GM18502 (cell line): ENCODE measurements around the gene CEBPA.
A peak's percentile ranks its signal among the peaks of the same experiment; 100 is the strongest.
"Not testable (repeated sequence)": the region's sequence is repeated elsewhere in the genome, so short reads cannot be mapped to it uniquely, and the experiment has no call there.

Experiments used
- ATAC-seq: cut with Tn5 transposase; IDR thresholded peaks from one replicate; pipeline ENCODE4 v1.9.1; 2021; ENCODE audit warnings: mild to moderate bottlenecking; ENCODE audit not compliant: unreplicated experiment, poor library complexity

CEBPA gene

GRCh38 chr19:33302974-33303790, 848 bp upstream of the CEBPA start:
- ATAC-seq = peak; percentile 24

DNA sequence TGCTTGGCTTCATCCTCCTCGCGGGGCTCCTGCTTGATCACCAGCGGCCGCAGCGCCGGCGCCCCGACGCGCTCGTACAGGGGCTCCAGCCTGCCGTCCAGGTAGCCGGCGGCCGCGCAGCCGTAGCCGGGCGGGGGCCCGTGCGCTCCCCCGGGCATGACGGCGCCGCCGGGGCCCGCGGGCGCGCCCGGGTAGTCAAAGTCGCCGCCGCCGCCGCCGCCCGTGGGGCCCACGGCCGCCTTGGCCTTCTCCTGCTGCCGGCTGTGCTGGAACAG, 497 bp downstream of the CEBPA start:
- ATAC-seq = no peak

GRCh38 chr19:33301144-33301899, 1.0 kb downstream of the CEBPA start:
- ATAC-seq = no peak

- ATAC-seq = no peak
Observed at GRCh38 chr19:33300894-33301143, 1.5 kb downstream of the CEBPA start.

GRCh38 chr19:33300009-33300893, 2.1 kb downstream of the CEBPA start:
- no peak for ATAC-seq

DNA sequence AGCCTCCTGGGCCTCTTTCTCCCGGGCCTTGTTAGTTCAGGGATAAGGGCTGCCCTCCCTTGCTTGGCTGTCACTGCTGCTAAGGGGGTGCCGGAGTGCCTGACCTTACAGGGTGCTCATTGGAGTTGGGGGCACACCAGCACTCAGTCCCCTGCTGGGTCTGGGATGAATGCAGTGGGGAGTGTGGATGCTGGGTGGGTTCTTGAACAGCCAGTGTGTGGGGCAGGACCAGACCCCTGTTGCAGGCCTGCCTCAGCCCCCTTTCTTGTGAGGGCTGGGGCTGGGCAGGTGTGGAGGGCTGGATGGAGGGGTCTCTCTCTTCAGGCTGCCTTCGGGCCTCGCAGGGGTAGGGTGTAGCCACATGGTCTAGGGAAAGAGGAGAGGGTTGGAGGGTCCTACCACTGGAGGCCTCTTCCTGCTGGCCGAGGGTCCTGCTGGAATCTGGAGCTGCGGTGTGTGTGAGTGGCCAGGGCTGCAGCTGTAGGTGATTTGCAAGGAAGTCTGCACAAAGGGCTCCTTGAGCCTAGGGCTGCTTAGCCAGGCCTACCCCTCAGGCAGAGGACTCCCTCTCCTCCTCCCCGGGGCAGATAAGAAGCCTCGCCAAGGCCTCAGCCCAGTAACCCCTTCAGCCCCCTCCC, 3.2 kb downstream of the CEBPA start:
- ATAC-seq = no peak

- no peak for ATAC-seq
Observed at GRCh38 chr19:33298146-33298911, 4.0 kb downstream of the CEBPA start.

DNA sequence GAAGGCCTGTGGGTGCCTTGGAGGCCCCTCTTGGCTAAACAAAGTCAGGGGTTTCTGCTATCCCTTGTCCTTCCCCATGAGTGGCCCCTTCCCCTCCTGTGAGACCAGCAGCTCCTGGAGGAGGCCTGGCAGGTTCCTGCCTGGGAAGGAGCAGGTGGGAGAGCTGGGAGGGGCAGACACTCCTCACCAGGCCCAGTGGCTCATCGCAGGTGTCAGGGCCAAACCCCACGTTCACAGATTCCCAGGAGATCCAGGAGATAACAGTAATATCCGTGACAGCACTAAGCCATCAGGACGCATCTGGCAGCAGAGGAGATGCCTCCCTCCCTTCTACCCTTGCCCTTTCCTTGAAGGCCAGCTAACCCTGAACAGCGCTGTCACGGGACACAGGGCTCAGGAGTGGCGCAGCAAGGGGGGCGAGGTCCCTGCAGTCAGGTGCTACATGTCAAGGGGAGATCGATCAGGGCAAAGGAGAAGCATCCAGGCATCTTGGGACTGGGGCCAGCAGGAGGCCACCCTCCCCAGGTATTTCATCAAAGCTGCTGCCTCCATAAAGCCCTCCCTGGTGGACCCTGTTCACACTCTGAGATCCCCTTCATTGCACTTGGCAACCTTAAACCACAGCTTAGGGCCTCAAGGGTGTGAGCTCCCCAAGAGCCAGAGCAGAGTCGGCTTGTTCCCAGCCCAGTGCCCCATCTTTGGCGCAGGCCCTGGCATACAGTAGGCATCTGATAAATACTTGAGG, 4.8 kb downstream of the CEBPA start:
- no peak for ATAC-seq

DNA sequence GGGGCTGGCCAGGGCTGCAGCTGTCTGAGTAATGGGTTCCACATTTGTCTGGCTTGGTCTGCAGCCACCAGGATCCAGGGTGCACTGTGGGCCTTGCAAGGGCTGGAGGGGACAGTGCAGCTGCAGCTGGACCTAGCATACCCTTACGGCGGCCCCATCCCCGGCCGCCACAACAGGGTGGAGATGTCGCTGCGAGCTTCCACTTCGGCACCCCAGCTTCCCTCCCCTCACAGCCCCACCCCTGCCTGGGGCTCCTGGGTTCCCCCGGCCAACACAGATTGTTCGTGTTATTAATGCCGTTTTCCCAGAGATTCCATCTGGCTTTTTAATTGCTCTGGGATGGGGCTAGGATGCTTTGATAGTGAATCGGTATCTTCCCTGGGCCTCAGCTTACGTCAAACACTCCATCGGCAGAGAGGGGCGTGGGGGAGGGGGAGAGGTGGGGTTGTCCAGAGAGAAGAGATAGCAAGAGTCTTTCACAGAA, 5.8 kb downstream of the CEBPA start:
- ATAC-seq = no peak

GRCh38 chr19:33295621-33296487, 6.5 kb downstream of the CEBPA start:
- ATAC-seq = no peak

- ATAC-seq = not testable (repeated sequence)
Observed at GRCh38 chr19:33295046-33295445, 7.3 kb downstream of the CEBPA start.

GRCh38 chr19:33294058-33294798, 8.1 kb downstream of the CEBPA start:
- ATAC-seq = no peak

DNA sequence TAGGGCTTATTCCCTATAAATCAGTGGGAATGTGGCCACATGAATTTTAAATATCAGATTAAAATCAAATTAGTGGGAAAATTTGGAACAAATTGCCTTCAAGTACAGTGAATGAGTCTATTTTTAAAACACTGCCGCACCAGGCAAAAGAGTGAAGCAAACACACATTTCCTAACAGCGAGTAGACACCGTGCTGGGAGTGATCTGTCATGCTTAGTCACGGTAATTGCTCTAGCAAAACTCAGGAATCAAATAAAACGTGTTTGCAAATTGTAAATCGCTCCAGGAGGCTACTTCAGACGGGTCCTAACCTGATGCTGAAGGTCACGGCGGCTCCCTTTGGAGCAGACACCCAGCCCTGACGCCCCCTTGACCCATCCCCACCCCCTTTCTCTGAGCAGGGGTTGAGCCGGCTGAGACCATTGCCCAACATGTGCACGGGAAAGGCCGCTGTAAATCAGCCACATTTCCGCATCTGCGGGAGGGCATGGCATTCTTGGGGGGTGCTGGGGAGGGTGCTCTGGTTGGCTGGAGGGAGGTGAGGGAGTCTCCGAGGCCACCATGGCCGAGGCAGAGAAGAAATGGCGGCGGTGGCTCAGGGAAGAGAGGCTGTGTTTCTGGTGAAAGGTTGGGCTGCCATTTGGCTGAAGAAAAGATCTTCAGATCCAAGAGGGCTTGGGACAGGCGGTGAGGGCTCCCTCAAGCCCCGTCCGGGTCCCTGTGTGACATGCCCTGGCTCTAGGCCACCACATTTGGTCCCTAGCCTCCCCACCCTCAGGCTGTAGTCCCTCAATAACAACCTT, 8.9 kb downstream of the CEBPA start:
- no peak for ATAC-seq

DNA sequence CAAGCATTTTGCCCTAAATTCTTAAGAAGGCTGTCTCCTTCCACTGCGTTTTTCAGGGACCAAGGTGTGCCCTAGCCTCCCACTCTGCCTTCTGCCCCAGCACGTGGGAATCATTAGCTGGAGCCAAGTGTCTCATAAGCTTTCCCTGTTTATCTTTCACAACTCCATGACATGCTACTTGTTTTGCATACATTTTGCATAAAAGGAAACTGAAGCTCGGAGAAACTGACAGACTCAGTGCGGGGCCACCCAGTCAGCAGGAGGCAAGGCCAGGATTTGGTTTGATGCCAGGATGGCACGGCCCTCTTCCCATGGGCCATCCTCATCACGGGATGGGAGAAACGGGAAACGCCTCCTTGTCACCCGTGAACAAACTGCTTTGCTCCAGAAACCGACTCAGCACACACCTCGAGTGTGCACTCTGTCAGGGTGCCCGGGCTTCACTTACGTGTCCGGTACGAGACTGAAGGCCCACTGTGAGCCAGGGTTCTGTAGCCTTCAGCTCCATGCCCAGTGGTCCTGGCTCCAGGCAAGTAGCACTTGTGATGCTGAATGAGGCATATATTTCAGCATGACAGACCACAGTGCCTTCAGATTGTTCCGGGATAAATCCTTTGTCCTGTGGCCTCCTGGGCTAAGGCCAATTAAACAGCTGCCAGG, 9.6 kb downstream of the CEBPA start:
- no peak for ATAC-seq

DNA sequence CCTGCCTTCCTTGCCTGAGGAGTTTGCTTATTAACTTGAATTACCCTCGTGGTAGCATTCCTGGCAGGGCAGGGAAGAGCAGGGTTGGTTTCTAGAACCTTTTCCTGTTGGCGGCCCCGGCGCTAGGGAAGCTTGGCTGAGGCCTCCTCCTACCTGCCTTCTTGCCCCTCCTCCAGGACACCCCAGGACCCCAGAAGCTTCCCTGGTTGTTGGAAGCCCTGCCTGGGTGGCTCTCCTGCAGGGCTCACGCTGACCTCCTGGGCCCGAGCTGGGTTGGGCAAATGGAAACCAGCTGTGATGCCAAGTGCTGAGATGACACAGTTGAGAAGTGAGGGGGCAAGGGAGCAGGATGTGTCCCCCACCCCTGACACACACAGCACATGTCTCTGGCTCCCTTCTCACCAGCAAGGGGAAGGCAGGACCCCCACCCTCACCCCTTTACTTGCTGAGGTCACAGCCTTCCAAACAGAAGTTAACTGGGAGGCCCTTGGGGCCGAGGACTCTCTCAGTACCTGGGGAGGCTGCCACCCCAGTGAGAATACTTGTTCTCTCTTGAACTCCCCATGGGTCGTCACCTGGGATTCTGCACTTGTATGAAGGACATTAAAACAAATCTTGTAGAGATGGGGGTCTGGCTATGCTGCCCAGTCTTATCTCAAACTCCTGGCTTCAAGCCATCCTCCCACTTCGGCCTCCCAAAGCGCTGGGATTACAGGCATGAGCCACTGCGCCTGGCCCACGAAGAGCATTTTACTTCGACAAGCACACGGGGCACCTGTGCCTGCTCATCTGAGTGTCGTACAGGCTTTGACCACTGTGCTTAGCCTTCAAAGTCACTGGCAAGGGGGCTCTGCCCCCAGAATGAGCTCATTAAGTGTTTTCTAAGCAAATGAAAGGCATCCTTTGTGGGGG, 10.5 kb downstream of the CEBPA start:
- no peak for ATAC-seq
